Measurements from ENCODE around the gene RTL1. TPM values are rescaled to one million over a fixed set of nuclear protein-coding genes. Genes with fewer than 3 reads are reported as not detected.

The RTL1 gene
- total and polyA plus RNA-seq, 2 donors (not counting 3 experiments of a cell fraction or from before 2014, with no cell fraction given): not detected

DNA sequence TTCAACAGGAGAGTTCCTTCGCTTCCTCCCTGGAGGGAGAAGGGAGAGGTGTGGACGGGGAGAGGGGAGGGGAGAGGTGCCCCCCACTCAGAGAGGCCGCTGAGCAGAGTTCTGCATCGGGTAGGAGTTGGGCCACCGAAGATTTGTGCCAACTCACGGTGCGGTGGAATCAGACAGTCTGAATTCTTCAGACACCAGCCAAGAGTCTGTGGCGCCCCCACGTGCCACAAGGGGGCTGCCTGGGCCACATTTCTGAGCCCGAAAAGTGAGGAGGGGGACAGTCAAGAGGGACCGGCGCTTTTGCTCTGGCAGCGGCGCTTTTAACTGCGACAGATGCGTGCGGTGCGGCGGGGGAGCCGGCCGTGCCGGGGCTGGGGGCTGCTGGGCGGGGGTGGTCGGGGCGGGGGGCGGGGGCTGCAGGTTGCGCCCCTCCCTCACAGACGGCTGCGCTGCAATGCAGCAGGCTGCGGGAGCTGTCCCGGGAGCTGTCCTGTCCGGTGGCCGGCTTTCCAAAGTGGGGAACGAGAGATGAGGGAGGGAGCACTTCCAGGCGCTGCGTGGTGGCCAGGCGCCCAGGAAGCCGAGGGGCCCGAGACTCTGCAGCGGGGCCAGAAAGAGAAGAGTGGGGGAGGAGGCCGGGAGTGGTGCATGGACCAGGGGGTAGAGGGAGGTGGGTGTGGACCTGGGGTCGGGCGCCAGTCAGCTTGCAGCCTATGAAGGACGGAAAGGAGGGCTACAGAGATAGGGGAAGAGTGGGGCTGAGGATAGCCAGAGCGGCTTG, 975 bp upstream of the RTL1 start:
- CTCF ChIA-PET: interaction anchor here (0.6 to 3.2 kb wide), 3 partner anchors 194 to 330 kb away, joined by 3 to 41 read pairs (median 3); no protein-coding TSS in a partner anchor
- no TSS peak for BruUV-seq (replicated peaks)
- intact Hi-C loops (cut with micrococcal nuclease): loop anchor here (5.0 kb wide), 2 partner anchors 168 to 197 kb away; no protein-coding TSS in a partner anchor
- dilution Hi-C loops (cut with MboI; ENCODE audit: extremely low pct_ligation_motif_present, low sequenced_read_pairs): no loop called here
- Histone ChIP-seq H3K79me2 (ENCODE audit: control insufficient read depth, insufficient read depth, low read length) (no peaks in the 10 kb centered on the region), H3K36me3 (ENCODE audit: control insufficient read depth in 2 of 2, extremely low read depth in 1 of 2, insufficient read depth in 2 of 2, low read length in 2 of 2) (peaks cover 0 to 32% of the 10 kb centered on the region in 2 experiments), H3K4me3 (replicated peaks in 1 of 3; ENCODE audit: insufficient read depth in 1 of 3, low read depth in 1 of 3, low read length in 3 of 3) (no peak overlapping the region), H4K20me1 (replicated peaks; ENCODE audit: control insufficient read depth, extremely low read depth, insufficient read depth, low read length) (no peaks in the 10 kb centered on the region), H2AFZ (ENCODE audit: low read depth, low read length) (no peak overlapping the region), H3K27me3 (ENCODE audit: control insufficient read depth in 2 of 2, insufficient read depth in 2 of 2, low read length in 2 of 2) (peaks cover 3 to 6% of the 10 kb centered on the region in 2 experiments), H3K9ac (replicated peaks; ENCODE audit: extremely low read depth, insufficient read depth, low read length) (no peak overlapping the region), H3K9me3 (replicated peaks; ENCODE audit: control insufficient read depth, insufficient read depth, low read length) (no peaks in the 10 kb centered on the region), H3K27ac (ENCODE audit: insufficient read depth, low read depth, low read length) (no peak overlapping the region), H3K4me1 (ENCODE audit: control insufficient read depth, extremely low read depth, insufficient read depth, low read length) (peaks cover 10% of the 10 kb centered on the region), H3K9me1 (replicated peaks; ENCODE audit: control insufficient read depth, extremely low read depth, insufficient read depth, low read length) (no peaks in the 10 kb centered on the region), H3K4me2 (ENCODE audit: insufficient read depth, low read length) (no peak overlapping the region)
- TF ChIP-seq MYC (IDR thresholded peaks at IDR 0.05; ENCODE audit: low read depth, low read length): no peak
- TF ChIP-seq, protein P1, sequence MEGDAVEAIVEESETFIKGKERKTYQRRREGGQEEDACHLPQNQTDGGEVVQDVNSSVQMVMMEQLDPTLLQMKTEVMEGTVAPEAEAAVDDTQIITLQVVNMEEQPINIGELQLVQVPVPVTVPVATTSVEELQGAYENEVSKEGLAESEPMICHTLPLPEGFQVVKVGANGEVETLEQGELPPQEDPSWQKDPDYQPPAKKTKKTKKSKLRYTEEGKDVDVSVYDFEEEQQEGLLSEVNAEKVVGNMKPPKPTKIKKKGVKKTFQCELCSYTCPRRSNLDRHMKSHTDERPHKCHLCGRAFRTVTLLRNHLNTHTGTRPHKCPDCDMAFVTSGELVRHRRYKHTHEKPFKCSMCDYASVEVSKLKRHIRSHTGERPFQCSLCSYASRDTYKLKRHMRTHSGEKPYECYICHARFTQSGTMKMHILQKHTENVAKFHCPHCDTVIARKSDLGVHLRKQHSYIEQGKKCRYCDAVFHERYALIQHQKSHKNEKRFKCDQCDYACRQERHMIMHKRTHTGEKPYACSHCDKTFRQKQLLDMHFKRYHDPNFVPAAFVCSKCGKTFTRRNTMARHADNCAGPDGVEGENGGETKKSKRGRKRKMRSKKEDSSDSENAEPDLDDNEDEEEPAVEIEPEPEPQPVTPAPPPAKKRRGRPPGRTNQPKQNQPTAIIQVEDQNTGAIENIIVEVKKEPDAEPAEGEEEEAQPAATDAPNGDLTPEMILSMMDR (IDR thresholded peaks at IDR 0.05; ENCODE audit: extremely low read depth in 1 of 2, insufficient read depth in 1 of 2, low read depth in 1 of 2, low read length in 2 of 2): peak; percentile 6 to 56
- TF ChIP-seq, protein P2, sequence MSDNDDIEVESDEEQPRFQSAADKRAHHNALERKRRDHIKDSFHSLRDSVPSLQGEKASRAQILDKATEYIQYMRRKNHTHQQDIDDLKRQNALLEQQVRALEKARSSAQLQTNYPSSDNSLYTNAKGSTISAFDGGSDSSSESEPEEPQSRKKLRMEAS (IDR thresholded peaks at IDR 0.05; ENCODE audit: insufficient read depth, insufficient read length): no peak
- no peak for TF ChIP-seq FOS (IDR thresholded peaks at IDR 0.05; ENCODE audit: borderline replicate concordance, insufficient read depth, low read length)
- no peak for TF ChIP-seq JUN (IDR thresholded peaks at IDR 0.05; ENCODE audit: borderline replicate concordance, insufficient read depth, insufficient read length, low read depth)
- TF ChIP-seq POLR2A (IDR thresholded peaks at IDR 0.05; ENCODE audit: low read depth, low read length): no peak
- TF ChIP-seq EZH2 (IDR thresholded peaks at IDR 0.05; ENCODE audit: borderline replicate concordance, low read depth, low read length, severe bottlenecking): peak; percentile 39
- no peak for DNase-seq (ENCODE audit: low read depth, low spot score)
- POLR2A ChIA-PET: no interaction called here
- no peak for FAIRE-seq

All from endothelial cell of umbilical vein (primary cell).